IPS DF 19.7 (cell line): ENCODE results near the gene PAN2.
A peak's percentile ranks its signal among the peaks of the same experiment; 100 is the strongest.
"Not testable (repeated sequence)": the region's sequence is repeated elsewhere in the genome, so short reads cannot be mapped to it uniquely, and the experiment has no call there.

ENCODE experiments used
- DNase-seq: peaks from one replicate; pipeline ENCODE4 v3.0.0-alpha.2; 2013; ENCODE audit warnings: low read depth, low spot score

The PAN2 gene

GRCh38 chr12:56272468-56272867, 61.3 kb downstream of the PAN2 start:
- not testable (repeated sequence) for DNase-seq

- no peak for DNase-seq
Observed at GRCh38 chr12:56271031-56271430, 62.8 kb downstream of the PAN2 start.

- no peak for DNase-seq
Observed at GRCh38 chr12:56267443-56268071, 66.2 kb downstream of the PAN2 start.

GRCh38 chr12:56266693-56267442, 66.9 kb downstream of the PAN2 start, which contains the start of gene COQ10A:
COQ10A (plus strand) TSS chr12:56266942; CDS start chr12:56267119, 177 bp downstream.
- peak; percentile 82 for DNase-seq
